RWPE1 (cell line): ENCODE measurements around the gene KXD1.
"Not testable (repeated sequence)": the region's sequence is repeated elsewhere in the genome, so short reads cannot be mapped to it uniquely, and the experiment has no call there.

ENCODE experiments used
- CTCF ChIA-PET: fragments of 350-600 bp; sonication (Branson Sonifier 250); formaldehyde crosslinking; extraction: SDS; loops from one replicate; lab custom pipeline; 2021; lab: Yijun Ruan, JAX
- POLR2A ChIA-PET: fragments of 400-600 bp; formaldehyde crosslinking; extraction: SDS; loops from one replicate; lab custom pipeline; 2020; ENCODE audit warnings: antibody characterized with exemption; ENCODE audit not compliant: low non-redundant PET; lab: Yijun Ruan, JAX
- DNase-seq: peaks from one replicate; pipeline ENCODE4 v3.0.0; 2012; ENCODE audit warnings: low spot score
- H3K27ac ChIP-seq: fragments of 450-650 bp; 2 replicates; pipeline ENCODE4 v1.5.1; 2017
- CTCF ChIP-seq: fragments of 450-650 bp; conservative IDR thresholded peaks from 2 replicates; pipeline ENCODE4 v1.5.1; 2017; ENCODE audit warnings: low read depth, mild to moderate bottlenecking

Gene KXD1

GRCh38 chr19:18522124-18522861 lies 35.4 kb upstream of the KXD1 start:
- H3K27ac ChIP-seq, result peak overlapping the region; percentile 97
- ChIA-PET POLR2A (interaction anchor here (0.5 kb wide), 1 partner anchor 67 kb away, joined by 4 read pairs; no protein-coding TSS in a partner anchor), CTCF (interaction anchor here (0.6 to 2.9 kb wide), 5 partner anchors 54 to 71 kb away, joined by 3 to 10 read pairs (median 5); no protein-coding TSS in a partner anchor)
- no peak for TF ChIP-seq CTCF
- DNase-seq, result peak; percentile 99

- CTCF ChIA-PET, result interaction anchor here (0.6 to 1.3 kb wide), 4 partner anchors 35 to 62 kb away, joined by 3 to 8 read pairs (median 5); partner anchors contain the start of gene KXD1
- POLR2A ChIA-PET, DNase-seq: not testable (repeated sequence)
- peak overlapping the region; percentile 97 for H3K27ac ChIP-seq
These were observed 34.7 kb upstream of the KXD1 start for GRCh38 chr19:18522862-18523440.

- TF ChIP-seq CTCF, result no peak
- peak overlapping the region; percentile 97 for H3K27ac ChIP-seq
- ChIA-PET POLR2A (no interaction called here), CTCF (no interaction called here)
- no peak for DNase-seq
These were observed 33.8 kb upstream of the KXD1 start for GRCh38 chr19:18523841-18524240.

GRCh38 chr19:18526316-18526715 lies 31.4 kb upstream of the KXD1 start:
- H3K27ac ChIP-seq, result peak overlapping the region; percentile 67
- ChIA-PET POLR2A (interaction anchor here (0.5 to 1.4 kb wide), 2 partner anchors 9 to 32 kb away, joined by 4 to 6 read pairs; no protein-coding TSS in a partner anchor), CTCF (interaction anchor here (0.6 to 1.4 kb wide), 2 partner anchors 58 to 340 kb away, joined by 3 to 5 read pairs; no protein-coding TSS in a partner anchor)
- peak; percentile 95 for DNase-seq
- TF ChIP-seq CTCF, result no peak

- ChIA-PET POLR2A (interaction anchor here (0.5 kb wide), 1 partner anchor 227 kb away, joined by 4 read pairs; no protein-coding TSS in a partner anchor), CTCF (interaction anchor here (0.6 kb wide), 1 partner anchor 492 kb away, joined by 5 read pairs; no protein-coding TSS in a partner anchor)
- peak overlapping the region; percentile 48 for H3K27ac ChIP-seq
- TF ChIP-seq CTCF, result no peak
- no peak for DNase-seq
These were observed 27.9 kb upstream of the KXD1 start for GRCh38 chr19:18529782-18530181.

- no peak for DNase-seq
- peak overlapping the region; percentile 48; the same call in 1 of the 2 replicates for H3K27ac ChIP-seq
- ChIA-PET CTCF (no interaction called here), POLR2A (no interaction called here)
- TF ChIP-seq CTCF, result no peak
These were observed 26.2 kb upstream of the KXD1 start for GRCh38 chr19:18531485-18531884.
